ENCODE results near the gene CLDN9.
A peak's percentile ranks its signal among the peaks of the same experiment; 100 is the strongest.

The CLDN9 gene

GRCh38 chr16:2974319-2975056, 38.2 kb upstream of the CLDN9 start:
- no peak for DNase-seq (ENCODE audit: low read depth)

- DNase-seq (ENCODE audit: low read depth) = no peak
Measured at GRCh38 chr16:2975161-2975795, 37.4 kb upstream of the CLDN9 start.

- no peak for DNase-seq (ENCODE audit: low read depth)
Measured at GRCh38 chr16:2976201-2976600, 36.5 kb upstream of the CLDN9 start.

GRCh38 chr16:2976673-2977072, 36.0 kb upstream of the CLDN9 start:
- DNase-seq (ENCODE audit: low read depth) = no peak

GRCh38 chr16:2977440-2977839, 35.3 kb upstream of the CLDN9 start:
- DNase-seq (ENCODE audit: low read depth) = no peak

- DNase-seq (ENCODE audit: low read depth) = no peak
Measured at GRCh38 chr16:2979669-2980226, 33.0 kb upstream of the CLDN9 start.

GRCh38 chr16:2980227-2981176, 32.2 kb upstream of the CLDN9 start, which contains the start of gene PKMYT1:
Gene PKMYT1, minus strand, starts transcription at chr16:2980446. Its CDS starts 789 bp downstream, at chr16:2979657.
- peak; percentile 89 for DNase-seq (ENCODE audit: low read depth)

- DNase-seq (ENCODE audit: low read depth) = no peak
Measured at GRCh38 chr16:2981177-2981898, 31.4 kb upstream of the CLDN9 start.

- DNase-seq (ENCODE audit: low read depth) = no peak
Measured at GRCh38 chr16:2981899-2982250, 30.8 kb upstream of the CLDN9 start.

- no peak for DNase-seq (ENCODE audit: low read depth)
Measured at GRCh38 chr16:2982402-2982801, 30.3 kb upstream of the CLDN9 start.

GRCh38 chr16:2983706-2984136, 29.0 kb upstream of the CLDN9 start:
- DNase-seq (ENCODE audit: low read depth) = peak; percentile 45

GRCh38 chr16:2985462-2985861, 27.3 kb upstream of the CLDN9 start:
- no peak for DNase-seq (ENCODE audit: low read depth)

- DNase-seq (ENCODE audit: low read depth) = no peak
Measured at GRCh38 chr16:2985893-2986355, 26.8 kb upstream of the CLDN9 start.

GRCh38 chr16:2986623-2987188, 26.0 kb upstream of the CLDN9 start:
- DNase-seq (ENCODE audit: low read depth) = no peak

- no peak for DNase-seq (ENCODE audit: low read depth)
Measured at GRCh38 chr16:2987286-2987685, 25.4 kb upstream of the CLDN9 start.

GRCh38 chr16:2987833-2988232, 24.9 kb upstream of the CLDN9 start:
- no peak for DNase-seq (ENCODE audit: low read depth)

- DNase-seq (ENCODE audit: low read depth) = no peak
Measured at GRCh38 chr16:2988590-2989099, 24.1 kb upstream of the CLDN9 start.

GRCh38 chr16:2990891-2991290, 21.8 kb upstream of the CLDN9 start:
- DNase-seq (ENCODE audit: low read depth) = no peak

- no peak for DNase-seq (ENCODE audit: low read depth)
Measured at GRCh38 chr16:2991566-2992261, 21.0 kb upstream of the CLDN9 start.

- no peak for DNase-seq (ENCODE audit: low read depth)
Measured at GRCh38 chr16:2992383-2993081, 20.2 kb upstream of the CLDN9 start.

Data from activated gamma-delta T cell treated with anti-CD3 and anti-CD28 coated beads, Interleukin-2, amount 50 U/mL, for 16 hours (primary cell).